ENCODE data around the gene CALML5.

GRCh38 chr10:5547681-5547930 lies 48.2 kb upstream of the CALML5 start:
- TF ChIP-seq, protein P1, sequence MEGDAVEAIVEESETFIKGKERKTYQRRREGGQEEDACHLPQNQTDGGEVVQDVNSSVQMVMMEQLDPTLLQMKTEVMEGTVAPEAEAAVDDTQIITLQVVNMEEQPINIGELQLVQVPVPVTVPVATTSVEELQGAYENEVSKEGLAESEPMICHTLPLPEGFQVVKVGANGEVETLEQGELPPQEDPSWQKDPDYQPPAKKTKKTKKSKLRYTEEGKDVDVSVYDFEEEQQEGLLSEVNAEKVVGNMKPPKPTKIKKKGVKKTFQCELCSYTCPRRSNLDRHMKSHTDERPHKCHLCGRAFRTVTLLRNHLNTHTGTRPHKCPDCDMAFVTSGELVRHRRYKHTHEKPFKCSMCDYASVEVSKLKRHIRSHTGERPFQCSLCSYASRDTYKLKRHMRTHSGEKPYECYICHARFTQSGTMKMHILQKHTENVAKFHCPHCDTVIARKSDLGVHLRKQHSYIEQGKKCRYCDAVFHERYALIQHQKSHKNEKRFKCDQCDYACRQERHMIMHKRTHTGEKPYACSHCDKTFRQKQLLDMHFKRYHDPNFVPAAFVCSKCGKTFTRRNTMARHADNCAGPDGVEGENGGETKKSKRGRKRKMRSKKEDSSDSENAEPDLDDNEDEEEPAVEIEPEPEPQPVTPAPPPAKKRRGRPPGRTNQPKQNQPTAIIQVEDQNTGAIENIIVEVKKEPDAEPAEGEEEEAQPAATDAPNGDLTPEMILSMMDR (IDR thresholded peaks at IDR 0.05), result no peak
- TF ChIP-seq POLR2AphosphoS5 (IDR thresholded peaks at IDR 0.05) (no peak), POLR2A (IDR thresholded peaks at IDR 0.05) (no peak), EP300 (IDR thresholded peaks at IDR 0.05; ENCODE audit: low read depth) (no peak)

Measured in transverse colon (tissue), 4 donors.